ENCODE results near the gene CES3. TPM values are rescaled to one million over a fixed set of nuclear protein-coding genes. Genes with fewer than 3 reads are reported as not detected.

Gene CES3
- total RNA-seq, 4 donors from 2014 or later: 1.4 to 2.2 (median 1.5) TPM; not detected in 1

GRCh38 chr16:66996324-66996982 is 35.4 kb downstream of the CES3 start:
- TF ChIP-seq POLR2A (IDR thresholded peaks at IDR 0.05) (no peak), POLR2AphosphoS5 (IDR thresholded peaks at IDR 0.05) (no peak)
- Histone ChIP-seq H3K4me1 (peaks cover 26% of the 10 kb centered on the region), H3K27ac (peak overlapping the region; percentile 12), H3K36me3 (no peaks in the 10 kb centered on the region), H3K4me3 (no peak overlapping the region), H3K9me3 (no peaks in the 10 kb centered on the region), H3K27me3 (no peaks in the 10 kb centered on the region)
- WGBS: 61% methylated on average over 5 of the region's 6 CpGs
- no peak for DNase-seq (ENCODE audit: low spot score in 2 of 2)

GRCh38 chr16:66996983-66997358 is 35.9 kb downstream of the CES3 start:
- peak overlapping the region; percentile 12 for H3K27ac ChIP-seq
- H3K4me1 ChIP-seq: peaks cover 27% of the 10 kb centered on the region
- no peaks in the 10 kb centered on the region for H3K36me3 ChIP-seq
- no peak for TF ChIP-seq POLR2A (IDR thresholded peaks at IDR 0.05)
- no peak for TF ChIP-seq EP300 (IDR thresholded peaks at IDR 0.05)
- TF ChIP-seq POLR2AphosphoS5 (IDR thresholded peaks at IDR 0.05): no peak
- no peak for TF ChIP-seq CTCF (IDR thresholded peaks at IDR 0.05)
- H3K27me3 ChIP-seq: no peaks in the 10 kb centered on the region
- WGBS: 70% methylated on average over 3 of the region's 3 CpGs
- no peak for DNase-seq (ENCODE audit: low spot score in 2 of 2)
- H3K9me3 ChIP-seq: no peaks in the 10 kb centered on the region
- H3K4me3 ChIP-seq: no peak overlapping the region

GRCh38 chr16:67000384-67001351 is 39.6 kb downstream of the CES3 start:
- Histone ChIP-seq H3K4me1 (peaks cover 27% of the 10 kb centered on the region), H3K36me3 (peaks cover 7% of the 10 kb centered on the region), H3K27ac (peak overlapping the region; percentile 59), H3K9me3 (no peaks in the 10 kb centered on the region), H3K27me3 (no peaks in the 10 kb centered on the region), H3K4me3 (peak overlapping the region; percentile 63)
- TF ChIP-seq POLR2A (IDR thresholded peaks at IDR 0.05) (no peak), CTCF (IDR thresholded peaks at IDR 0.05) (no peak), POLR2AphosphoS5 (IDR thresholded peaks at IDR 0.05) (no peak), EP300 (IDR thresholded peaks at IDR 0.05) (no peak)
- 20% methylated on average over 18 of the region's 89 CpGs for WGBS
- DNase-seq (ENCODE audit: low spot score in 2 of 2): peak in 1 of 2 donors; percentile 78

- 93% methylated on average over 3 of the region's 3 CpGs for WGBS
- H3K4me3 ChIP-seq: no peak overlapping the region
- DNase-seq (ENCODE audit: low spot score in 2 of 2): no peak
- H3K9me3 ChIP-seq: no peaks in the 10 kb centered on the region
- peaks cover 7% of the 10 kb centered on the region for H3K36me3 ChIP-seq
- no peak overlapping the region for H3K27ac ChIP-seq
- H3K4me1 ChIP-seq: peaks cover 21% of the 10 kb centered on the region
- H3K27me3 ChIP-seq: no peaks in the 10 kb centered on the region
- no peak for TF ChIP-seq EP300 (IDR thresholded peaks at IDR 0.05)
- TF ChIP-seq POLR2A (IDR thresholded peaks at IDR 0.05): no peak
- TF ChIP-seq POLR2AphosphoS5 (IDR thresholded peaks at IDR 0.05): no peak
- TF ChIP-seq CTCF (IDR thresholded peaks at IDR 0.05): no peak
These were observed 40.7 kb downstream of the CES3 start for GRCh38 chr16:67001726-67002125.

GRCh38 chr16:67006930-67007658 is 46.0 kb downstream of the CES3 start:
- 83% methylated on average over 12 of the region's 12 CpGs for WGBS
- Histone ChIP-seq H3K4me1 (no peaks in the 10 kb centered on the region), H3K36me3 (peaks cover 7% of the 10 kb centered on the region), H3K27me3 (no peaks in the 10 kb centered on the region), H3K4me3 (no peak overlapping the region), H3K27ac (no peak overlapping the region), H3K9me3 (no peaks in the 10 kb centered on the region)
- no peak for TF ChIP-seq POLR2AphosphoS5 (IDR thresholded peaks at IDR 0.05)
- DNase-seq (ENCODE audit: low spot score in 2 of 2): no peak
